Uterus (tissue), 2 donors: ENCODE data around the gene ADAM33.

Experiments
- CTCF ChIP-seq, 4 experiments: fragments of 200-600 bp in 2 of 4; fragments of 450-650 bp in 2 of 4; sonication (generic) in 2 of 4; IDR thresholded peaks; one replicate each; pipeline ENCODE4 v1.5.1; 2016 to 2019; ENCODE audit warnings: antibody characterized with exemption in 4 of 4, mild to moderate bottlenecking in 2 of 4, moderate library complexity in 1 of 4
- POLR2A ChIP-seq, 2 donors: fragments of 450-650 bp; IDR thresholded peaks; one replicate each; pipeline ENCODE4 v1.6.1; 2016; ENCODE audit warnings: antibody characterized with exemption in 2 of 2, mild to moderate bottlenecking in 1 of 2, moderate library complexity in 1 of 2

GRCh38 chr20:3658716-3659491 is 22.9 kb downstream of the ADAM33 start:
- TF ChIP-seq CTCF (IDR thresholded peaks at IDR 0.05), result no peak
- TF ChIP-seq POLR2A (IDR thresholded peaks at IDR 0.05), result no peak
